Inflammatory macrophage treated with lipopolysaccharide for 4 hours (primary cell): ENCODE results near the gene FCER2.
"Not testable (repeated sequence)": the region's sequence is repeated elsewhere in the genome, so short reads cannot be mapped to it uniquely, and the experiment has no call there.

Experiments used
- DNase-seq: peaks from one replicate; pipeline ENCODE4 v3.0.0-alpha.2; 2020

The FCER2 gene, protein sequence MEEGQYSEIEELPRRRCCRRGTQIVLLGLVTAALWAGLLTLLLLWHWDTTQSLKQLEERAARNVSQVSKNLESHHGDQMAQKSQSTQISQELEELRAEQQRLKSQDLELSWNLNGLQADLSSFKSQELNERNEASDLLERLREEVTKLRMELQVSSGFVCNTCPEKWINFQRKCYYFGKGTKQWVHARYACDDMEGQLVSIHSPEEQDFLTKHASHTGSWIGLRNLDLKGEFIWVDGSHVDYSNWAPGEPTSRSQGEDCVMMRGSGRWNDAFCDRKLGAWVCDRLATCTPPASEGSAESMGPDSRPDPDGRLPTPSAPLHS

DNA sequence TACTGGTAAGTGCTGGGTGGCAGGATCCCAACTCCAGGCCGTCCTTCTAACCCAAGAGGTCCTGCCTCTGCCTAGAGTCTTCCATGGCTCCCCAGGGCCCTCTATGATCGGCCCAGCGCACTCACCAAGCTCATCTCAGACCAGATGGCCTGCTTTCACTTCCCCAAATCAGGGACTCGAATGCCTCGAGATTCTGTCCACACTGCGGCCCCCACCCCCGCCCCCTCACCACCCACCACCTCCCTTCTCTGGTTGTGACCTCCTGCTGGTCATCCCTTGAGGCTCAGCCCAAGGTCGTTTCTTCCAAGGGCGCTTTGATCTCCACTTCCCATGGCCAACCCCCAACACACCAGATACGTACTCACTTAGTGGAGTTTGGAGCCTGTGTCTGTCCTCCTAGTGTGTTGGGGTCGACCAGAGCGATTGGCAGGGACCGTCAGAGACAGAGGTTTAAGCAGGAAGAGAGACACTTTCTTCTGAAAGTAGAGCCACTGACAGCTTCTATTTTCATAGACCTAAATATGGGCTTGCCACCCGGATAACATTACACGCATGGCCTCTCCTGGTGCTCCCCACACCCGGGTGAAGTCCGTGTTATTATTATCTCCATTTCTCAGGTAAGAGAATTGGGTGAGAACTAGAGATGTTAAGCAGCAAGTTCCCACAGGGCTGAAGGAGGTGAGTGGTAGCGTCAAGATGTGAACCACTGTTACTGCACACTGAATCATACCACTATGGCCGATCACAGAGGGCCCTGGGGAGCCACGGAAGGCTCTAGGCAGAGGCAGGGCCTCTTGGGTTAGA is at the start of gene FCER2:
Gene FCER2, minus strand, starts transcription at position 478 of the 804 bp plus-strand sequence. CDS start 2,371 bp downstream, outside the sequence.
- peak; percentile 65 for DNase-seq

DNA sequence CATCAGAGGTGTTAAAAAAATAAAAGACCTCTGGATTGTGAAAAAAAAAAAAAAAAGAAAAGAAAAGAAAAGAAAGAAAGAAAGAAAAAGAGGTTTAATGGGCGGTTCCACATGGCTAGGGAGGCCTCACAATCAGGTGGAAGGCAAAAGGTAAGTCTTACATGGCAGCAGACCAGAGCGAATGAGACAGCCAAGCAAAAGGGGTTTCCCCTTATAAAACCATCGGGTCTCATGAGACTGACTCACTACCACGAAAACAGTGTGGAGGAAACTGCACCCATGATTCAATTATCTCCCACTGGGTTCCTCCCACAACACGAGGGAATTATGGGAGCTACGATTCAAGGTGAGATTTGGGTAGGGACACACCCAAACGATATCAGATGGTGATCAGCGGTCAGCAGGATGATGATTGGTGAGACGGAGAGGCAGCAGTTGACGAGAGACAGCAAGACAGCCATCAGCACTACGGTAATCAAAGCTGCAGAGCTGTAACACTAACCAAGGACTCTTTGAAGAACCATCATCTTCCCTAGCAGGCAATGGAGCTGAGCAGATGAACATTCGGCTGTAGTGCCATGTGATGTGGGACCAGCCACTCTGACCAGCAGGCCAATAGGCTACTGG is 49.3 kb upstream of the FCER2 start:
- peak; percentile 90 for DNase-seq

DNA sequence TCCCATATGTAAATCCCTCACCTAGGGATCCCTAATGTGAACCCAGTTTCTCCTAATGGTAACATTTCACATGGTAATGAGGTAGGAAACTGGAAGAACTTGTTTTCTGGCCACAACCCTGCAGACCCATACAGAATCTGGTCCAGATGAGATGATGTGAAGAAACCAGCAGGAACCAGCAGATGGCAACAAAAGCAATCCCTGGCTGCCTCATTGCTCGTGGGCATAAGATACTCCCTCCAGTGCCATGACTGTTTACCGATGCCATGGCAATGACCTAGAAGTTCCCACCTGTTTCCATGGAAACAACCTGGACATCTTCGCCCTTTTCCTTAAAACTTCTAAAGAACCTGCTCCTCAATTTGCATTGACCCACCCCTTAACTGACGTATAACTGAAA is 46.8 kb upstream of the FCER2 start:
- no peak for DNase-seq

DNA sequence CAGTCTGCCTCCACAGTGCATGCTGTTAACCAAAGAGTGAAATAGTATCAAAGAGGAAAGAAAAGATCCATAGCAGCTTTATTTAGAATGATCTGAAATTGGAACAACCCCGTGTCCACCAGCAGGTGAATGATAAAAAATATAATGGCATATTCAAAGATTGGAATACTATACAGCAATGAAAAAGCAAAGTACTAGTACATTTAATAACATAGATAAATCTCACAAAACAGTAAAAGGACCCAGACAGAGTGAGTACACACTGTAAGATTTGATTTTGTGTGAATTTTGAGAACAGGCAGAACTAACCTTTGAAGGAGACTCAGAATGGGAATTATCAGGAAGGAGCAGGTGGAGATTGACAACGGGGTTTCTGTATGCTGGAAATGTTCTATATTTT is 46.2 kb upstream of the FCER2 start:
- no peak for DNase-seq

DNA sequence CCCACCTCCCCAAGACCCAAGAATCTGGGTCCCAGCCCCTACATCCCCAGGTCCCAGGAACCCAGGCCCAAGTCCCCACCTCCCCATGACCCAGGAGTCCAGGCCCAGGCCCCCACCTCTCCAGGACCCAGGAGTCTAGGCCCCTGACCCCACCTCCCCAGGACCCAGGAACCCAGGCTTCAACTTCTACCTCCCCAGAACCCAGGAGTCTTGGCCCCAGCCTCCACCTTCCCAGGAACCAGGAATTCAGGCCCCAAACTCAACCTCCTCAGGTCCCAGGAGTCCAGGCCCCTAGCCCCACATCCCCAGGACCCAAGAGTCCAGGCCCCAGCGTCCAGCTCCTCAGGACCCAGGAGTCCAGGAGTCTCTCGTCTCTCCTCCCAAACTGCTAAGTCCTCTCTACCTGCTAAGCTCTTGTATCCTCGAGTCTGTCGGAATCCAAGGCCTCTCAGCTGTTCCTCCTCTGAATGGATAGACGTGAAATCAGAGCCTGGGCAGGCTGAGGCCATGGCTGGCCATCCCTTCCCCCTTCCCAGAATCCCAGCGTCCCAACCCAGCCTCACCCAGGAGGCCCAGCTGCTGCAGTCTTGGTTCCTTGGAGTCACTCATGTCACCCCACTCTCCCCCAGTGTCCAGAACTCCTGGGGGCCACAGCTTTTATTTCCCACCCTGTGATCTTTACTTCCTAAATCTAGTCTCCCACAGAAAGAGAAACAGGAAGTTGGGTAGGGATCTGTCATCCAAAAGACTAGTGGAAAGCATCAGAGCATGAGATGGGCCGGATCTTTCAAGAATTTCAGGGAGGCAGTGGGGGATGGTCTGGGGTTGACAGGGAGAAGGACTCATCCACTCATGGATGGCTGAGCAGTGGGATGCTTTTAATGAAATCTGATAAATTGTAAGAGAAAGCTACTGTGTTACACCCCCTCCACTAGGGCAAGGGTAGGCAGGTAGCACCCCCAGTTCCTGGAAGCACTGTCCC is 45.3 kb upstream of the FCER2 start, which contains the start of gene CD209:
Gene CD209, minus strand, starts transcription at position 632 of the 982 bp plus-strand sequence. Its CDS starts 23 bp downstream, at position 609.
- DNase-seq: peak; percentile 88

DNA sequence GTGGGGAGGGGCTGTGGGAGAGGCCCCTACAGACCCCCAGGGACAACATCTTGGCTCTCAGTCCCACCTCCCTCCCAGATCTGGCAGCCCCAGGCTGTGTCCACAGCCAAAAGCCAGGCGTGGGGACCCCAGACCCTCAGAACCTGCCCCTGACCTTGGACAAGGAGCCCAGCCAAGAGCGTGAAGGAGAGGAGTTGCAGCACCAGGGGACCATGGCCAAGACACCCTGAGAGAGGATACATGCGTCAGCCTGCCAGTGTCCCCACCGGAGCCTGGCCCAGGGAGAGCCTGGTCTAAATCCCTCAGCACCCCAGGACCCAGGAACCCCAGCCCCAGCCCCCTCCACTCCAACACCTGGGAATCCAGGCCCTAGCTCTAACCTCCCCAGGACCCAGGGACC is 44.4 kb upstream of the FCER2 start:
- not testable (repeated sequence) for DNase-seq

DNA sequence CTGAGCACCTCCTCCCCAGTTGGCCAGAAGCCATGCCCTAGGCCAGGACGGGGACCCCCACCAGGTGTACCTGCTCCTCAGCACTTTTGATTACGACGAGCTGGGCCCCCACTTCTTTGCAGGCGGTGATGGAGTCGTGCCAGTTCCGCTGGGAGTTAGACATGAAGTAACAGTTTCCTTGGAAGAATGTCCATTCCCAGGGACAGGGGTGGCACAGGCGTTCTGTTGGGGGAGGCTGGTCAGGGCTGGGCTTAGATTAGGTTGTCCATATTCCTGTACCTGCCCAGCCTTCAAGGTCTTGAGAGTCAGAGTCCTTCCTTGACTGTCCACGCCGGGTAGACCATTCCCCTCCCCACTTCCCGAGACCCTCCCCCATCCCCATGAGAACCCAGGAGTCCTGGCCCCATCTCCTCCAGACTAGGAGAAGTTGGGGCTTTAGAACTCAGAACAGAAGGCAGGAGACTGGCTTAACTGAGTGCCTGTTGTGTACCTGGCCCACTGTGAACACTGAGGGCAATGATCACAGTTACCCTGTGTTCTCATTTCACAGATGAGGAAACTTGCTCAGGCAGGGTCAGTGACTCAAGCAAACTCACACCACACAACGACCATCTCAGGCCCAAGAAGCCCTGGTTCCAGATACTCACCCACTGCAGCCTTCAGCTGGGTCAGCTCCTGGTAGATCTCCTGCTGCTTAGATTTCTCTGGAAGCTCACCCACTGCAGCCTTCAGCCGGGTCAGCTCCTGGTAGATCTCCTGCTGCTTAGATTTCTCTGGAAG is 43.1 kb upstream of the FCER2 start:
- peak; percentile 37 for DNase-seq

DNA sequence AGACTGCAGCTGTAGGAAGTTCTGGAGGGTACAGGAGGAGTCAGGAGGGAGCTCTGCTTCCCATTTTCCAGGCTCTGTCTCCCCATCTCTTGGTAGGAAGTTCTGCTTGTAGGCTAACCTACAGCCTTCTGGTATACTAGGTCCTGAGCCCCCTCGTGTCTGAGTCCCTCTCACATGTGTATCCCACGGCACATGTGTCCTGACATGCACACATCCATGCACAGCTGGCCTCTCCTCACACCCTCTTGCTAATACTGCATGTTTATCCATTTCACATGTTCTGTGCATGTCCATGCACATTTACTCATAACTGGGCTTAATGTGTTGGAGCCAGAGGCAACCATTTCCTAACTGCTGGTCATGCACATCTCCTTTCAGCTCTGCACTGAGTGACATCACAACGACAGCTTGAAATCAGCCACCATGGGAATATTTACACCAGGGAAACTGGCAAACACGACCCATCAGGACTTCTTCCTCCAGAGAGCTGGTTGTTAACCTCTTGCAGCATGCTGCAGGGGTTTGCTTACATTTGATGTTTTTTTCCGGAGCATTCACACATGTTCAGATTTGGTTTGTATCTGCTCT is 42.4 kb upstream of the FCER2 start:
- peak; percentile 37 for DNase-seq

DNA sequence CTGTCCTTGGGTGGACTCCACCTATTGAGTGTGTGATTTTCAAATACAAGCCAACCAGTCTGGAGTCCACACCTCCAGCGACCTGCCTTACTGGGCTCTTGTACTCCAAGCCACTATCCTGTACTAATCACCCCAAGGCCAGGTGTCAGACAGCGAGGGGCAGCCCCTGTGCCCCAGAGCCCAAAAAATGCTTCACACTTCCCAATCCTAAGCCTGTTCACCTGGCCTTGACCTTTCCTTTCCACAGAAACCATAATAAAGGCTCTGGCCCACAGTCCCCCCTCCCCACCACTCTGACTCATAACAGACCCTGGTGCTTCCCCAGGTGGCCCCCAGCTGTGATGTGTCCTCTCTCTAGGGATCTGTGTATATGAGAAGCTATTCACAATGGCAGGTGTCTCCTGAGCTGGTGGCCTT is 41.5 kb upstream of the FCER2 start:
- no peak for DNase-seq

DNA sequence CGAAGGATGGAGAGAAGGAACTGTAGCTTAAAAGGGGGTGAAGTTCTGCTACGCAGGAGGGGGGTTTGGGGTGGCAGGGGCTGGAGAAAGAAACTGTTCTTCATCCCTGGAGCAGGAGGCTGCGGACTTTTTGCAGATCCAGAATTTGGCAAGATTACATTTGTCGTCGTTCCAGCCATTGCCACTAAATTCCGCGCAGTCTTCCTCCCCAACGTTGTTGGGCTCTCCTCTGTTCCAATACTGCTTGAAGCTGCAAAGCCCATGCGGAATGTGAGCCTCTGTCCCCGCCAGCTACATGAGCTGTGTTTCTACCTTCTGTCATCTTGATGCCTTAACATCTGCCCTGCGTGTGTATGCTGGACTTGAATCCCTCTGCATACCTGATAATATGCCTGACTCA is 41.1 kb upstream of the FCER2 start:
- no peak for DNase-seq

DNA sequence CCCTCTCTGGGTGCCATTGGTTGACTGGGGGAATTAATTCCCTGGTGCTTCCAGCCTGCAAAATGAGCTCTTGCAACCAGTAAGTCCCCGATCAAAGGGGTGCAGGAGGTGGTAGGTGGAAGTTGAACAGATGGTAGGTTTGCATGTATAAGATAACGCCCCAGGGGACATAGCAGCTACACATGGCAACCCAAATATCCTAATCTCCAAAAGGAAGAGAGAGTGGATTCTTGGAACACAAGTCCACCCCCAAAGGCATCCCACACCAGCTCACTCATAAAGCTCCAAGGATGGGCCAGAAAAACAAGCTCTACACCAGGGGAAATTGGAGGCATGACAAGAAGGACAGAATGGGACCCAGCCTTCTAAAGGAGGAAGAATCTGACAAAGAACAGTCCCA is 40.6 kb upstream of the FCER2 start:
- no peak for DNase-seq

DNA sequence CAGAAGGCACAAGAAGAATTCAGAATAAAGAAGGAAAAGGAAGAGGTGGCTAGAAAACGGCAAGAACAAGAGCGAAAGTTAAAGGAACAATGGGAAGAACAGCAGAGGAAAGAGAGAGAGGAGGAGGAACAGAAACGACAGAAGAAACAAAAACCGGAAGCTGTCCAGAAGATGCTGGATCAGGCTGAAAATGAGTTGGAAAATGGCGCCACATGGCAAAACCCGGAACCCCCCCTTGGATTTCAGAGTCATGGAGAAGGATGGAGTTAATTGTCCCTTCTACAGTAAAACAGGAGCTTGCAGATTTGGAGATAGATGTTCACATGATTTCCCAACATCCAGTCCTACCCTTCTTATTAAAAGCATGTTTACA is 38.7 kb upstream of the FCER2 start:
- peak; percentile 58 for DNase-seq

DNA sequence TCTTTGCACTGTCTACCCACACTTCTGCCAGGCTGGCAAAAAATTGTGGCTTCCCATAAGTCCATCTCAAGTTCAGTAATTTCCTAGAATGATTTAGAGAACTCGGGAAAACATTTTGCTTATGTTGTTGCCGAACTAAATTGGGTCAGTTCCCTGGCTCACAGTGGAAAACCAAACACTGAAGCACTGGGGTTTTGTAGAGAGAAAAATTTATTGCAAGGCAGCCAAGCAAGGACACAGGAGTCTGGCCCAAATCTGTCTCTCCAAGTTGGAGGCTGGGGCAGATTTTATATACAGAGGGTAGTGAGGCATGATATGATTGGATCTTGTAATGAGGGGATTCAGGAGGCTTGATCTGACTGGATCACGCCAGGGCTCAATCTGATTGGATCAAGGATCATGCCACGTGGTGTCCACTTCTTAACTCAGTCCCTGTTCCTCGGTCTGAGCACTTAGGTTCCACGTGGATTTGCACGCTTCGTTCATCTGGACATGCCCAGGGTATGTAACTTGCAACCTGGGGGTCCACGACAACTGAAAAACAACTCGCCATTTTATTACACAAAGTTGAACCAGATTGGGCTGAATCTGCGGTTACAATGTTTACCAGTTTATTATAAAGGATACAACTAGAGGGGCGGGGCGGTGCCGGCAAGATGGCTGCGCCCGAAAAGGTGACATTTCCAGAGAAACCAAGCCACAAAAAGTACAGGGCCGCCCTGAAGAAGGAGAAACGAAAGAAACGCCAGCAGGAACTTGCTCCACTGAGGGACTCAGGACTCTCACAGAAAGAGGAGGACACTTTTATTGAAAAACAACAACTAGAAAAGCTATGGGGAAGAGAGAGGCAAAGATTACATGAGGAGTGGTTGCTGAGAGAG is 38.1 kb upstream of the FCER2 start:
- peak; percentile 45 for DNase-seq

DNA sequence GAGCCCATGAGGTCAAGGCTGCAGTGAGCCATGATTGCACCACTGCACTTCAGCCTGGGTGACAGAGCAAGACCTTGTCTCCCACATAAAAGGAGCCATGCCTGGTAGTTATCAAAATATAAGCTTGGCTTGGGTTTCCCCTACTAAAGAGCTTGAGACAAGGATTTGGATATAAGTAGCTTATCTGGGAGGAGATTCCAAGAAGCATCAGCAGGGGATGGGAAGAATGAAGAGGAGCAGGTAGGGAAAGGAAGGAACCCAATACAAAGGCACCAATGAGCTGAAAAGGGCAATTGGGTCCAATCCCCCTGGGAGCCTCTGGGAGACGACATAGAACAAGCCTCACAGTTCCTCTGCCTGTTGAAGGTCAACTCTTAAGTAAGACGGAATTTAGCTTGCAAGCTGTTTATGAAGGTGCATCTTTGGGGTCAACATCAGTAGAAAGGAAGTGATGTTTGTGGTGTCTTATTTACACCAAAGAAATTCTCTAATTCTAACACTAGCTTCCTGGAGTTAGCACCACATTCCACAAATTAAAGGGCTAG is 37.4 kb upstream of the FCER2 start:
- no peak for DNase-seq

DNA sequence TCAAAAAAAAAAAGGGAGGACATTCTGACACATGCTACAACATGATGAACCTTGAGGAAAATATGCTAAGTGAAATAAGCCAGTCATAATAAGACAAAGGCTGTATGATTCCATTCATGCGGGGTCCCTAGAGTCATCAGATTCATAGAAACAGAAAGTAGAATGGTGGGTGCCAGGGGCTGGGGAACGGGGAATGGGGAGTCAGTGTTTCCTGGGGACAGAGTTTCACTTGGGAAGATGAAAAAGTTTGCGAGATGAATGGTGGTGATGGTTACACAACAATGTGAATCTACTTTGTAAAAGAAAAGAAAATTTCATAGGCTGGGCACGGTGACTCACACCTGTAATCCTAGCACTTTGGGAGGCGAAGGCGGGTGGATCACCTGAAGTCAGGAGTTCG is 36.1 kb upstream of the FCER2 start:
- no peak for DNase-seq

DNA sequence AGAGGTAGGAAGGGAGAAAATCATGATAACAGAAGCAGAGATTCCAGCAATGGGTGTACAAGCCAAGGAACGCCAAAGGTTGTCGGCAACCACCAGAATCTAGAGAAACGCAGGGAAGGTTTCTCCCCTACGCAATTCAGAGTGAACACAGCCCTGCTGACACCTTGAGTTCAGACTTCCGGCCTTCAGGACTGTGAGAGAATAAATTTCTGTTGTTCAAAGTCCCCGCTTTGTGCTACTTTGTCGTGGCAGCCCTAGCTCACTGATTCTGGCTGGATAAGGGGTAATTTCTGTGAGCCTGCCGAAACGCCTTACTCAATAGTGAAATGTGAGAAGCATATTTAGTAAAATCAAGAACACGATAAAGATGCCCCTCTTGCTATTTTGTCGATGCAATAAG is 35.3 kb upstream of the FCER2 start:
- DNase-seq: no peak

DNA sequence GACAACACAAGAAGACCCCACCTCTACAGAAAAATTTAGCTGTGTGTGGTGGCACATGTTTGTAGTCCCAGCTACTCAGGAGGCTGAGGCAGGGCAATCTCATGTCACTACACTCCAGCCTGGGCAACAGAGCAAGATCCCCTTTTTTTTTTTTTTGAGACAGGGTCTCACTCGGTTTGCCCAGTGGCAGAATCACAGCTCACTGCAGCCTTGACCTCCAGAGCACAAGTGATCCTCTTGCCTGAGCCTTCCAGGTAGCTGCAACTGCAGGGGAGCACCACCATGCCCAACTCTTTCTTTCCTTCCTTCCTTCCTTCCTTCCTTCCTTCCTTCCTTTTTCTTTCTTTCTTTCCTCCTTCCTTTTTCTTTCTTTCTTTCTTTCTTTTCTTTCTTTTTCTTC is 34.2 kb upstream of the FCER2 start:
- DNase-seq: no peak

DNA sequence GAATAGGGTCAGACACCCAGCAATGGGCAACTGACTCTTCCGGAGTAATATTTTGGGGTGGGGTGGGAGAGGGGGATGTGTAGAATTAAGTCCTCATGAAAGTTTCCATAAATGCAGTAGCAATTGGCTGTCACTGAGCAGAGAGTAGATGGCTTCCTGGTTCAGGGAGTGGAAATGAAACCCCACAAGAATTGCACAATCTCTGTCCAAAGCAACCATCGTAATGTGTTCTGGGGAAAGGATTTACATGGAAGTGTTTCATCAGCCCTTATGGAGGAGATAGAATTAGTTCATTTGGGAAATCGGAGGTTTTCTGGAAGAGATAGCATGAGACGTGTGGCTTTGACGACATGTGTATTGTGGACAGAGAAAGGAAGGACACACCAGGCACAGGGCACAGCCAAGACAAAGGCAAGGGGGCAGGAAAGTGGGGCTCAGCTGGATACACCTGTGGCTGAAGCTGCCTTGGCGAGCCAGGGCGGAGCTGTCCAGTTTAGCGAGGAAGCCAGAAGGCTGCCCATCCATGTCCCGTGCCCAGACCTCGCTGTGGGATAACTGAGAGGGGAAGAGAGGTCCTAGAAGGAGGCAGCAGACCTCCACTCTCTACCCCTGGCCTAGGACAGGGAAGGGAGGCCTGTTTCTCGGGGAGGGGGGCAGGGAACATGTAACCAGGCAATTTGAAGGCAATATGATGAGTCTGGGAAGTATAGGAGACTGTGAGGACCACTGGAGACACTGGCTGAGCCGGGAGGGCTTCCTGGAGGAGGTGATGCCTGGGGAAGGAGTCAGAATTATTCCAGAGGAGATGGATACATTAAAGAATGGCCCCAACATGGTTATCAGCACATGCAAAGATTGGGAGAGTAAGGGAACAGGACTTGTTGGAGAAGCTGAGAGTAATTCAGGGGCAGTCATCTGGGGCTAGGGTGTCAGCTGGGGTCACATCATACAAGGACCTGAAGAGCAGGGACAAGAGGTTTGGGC is 32.6 kb upstream of the FCER2 start:
- peak; percentile 92 for DNase-seq

DNA sequence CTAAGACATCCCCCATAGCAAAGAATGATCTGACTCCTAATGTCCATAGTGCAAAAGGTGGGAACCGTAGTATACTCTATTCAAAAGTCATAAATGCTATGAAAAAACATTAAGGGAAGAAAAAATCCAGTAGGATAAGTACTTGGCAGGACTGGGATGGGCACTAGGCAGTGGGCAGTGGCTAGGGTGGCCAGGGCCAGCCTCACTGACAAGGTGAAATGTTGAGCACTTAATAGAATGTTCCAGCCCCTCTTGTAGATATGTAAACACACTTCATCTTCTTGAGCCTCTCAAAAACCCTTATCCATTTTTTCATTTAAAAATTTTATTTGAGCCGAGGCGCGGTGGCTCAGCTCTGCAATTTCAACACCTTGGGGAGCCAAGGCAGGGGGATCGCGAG is 31.4 kb upstream of the FCER2 start:
- no peak for DNase-seq
